ENCODE data around the gene SH3PXD2A. TPM values are rescaled to one million over a fixed set of nuclear protein-coding genes. Genes with fewer than 3 reads are reported as not detected.
A peak's percentile ranks its signal among the peaks of the same experiment; 100 is the strongest.
"Not testable (repeated sequence)": the region's sequence is repeated elsewhere in the genome, so short reads cannot be mapped to it uniquely, and the experiment has no call there.

SH3PXD2A gene
- total and polyA plus RNA-seq, 10 of the 15 experiments (the other 5 are each of a cell fraction or from before 2014, with no cell fraction given) = 0.63 to 14.0 (median 4.4) TPM

- H3K27ac ChIP-seq (ENCODE audit: control insufficient read depth, insufficient read depth); in situ Hi-C loops (cut with MboI); H3K9me3 ChIP-seq (replicated peaks; ENCODE audit: control insufficient read depth, insufficient read depth, low read length); FAIRE-seq; H3K27me3 ChIP-seq (replicated peaks in 1 of 2; ENCODE audit: control insufficient read depth in 2 of 2, insufficient read depth in 2 of 2, low read length in 1 of 2); DNase-seq (ENCODE audit: low read depth, low spot score); H3K79me2 ChIP-seq (ENCODE audit: control insufficient read depth, insufficient read depth, low read length); H3K36me3 ChIP-seq (ENCODE audit: control insufficient read depth in 2 of 2, insufficient read depth in 2 of 2, low read length in 1 of 2); intact Hi-C loops (cut with micrococcal nuclease; ENCODE audit: unreplicated experiment); H4K20me1 ChIP-seq (ENCODE audit: control insufficient read depth, insufficient read depth); ATAC-seq; BruUV-seq (replicated peaks): not testable (repeated sequence)
- 95% methylated on average over 13 of the region's 13 CpGs for WGBS (ENCODE audit: insufficient coverage, insufficient replicate concordance, low lambda C conversion rate, missing lambda C conversion rate)
- SMC1A ChIA-PET (ENCODE audit: uncharacterized antibody, unreplicated experiment) = interaction anchor here (1.2 kb wide), 1 partner anchor 9 kb away, joined by 5 read pairs; no protein-coding TSS in a partner anchor
- peak overlapping the region; percentile 62; the same call in 1 of the 2 replicates for H3K4me3 ChIP-seq
- TF ChIP-seq MLLT1 (IDR thresholded peaks at IDR 0.05) = peak; percentile 89
- RAD21 ChIA-PET (ENCODE audit: unreplicated experiment) = interaction anchor here (0.5 to 1.7 kb wide), 6 partner anchors 21 to 343 kb away, joined by 3 to 5 read pairs (median 3); no protein-coding TSS in a partner anchor
- H3K9ac ChIP-seq (ENCODE audit: control insufficient read depth, insufficient read depth, low read length) = peak overlapping the region; percentile 63
- H3K4me2 ChIP-seq (ENCODE audit: control insufficient read depth, insufficient read depth) = peak overlapping the region; percentile 82
- H2AFZ ChIP-seq (ENCODE audit: control insufficient read depth, low read depth, low read length) = peak overlapping the region; percentile 91
- CTCF ChIA-PET = interaction anchor here (0.6 to 1.6 kb wide), 10 partner anchors 9 to 440 kb away, joined by 3 to 7 read pairs (median 3); no protein-coding TSS in a partner anchor
- H3K4me1 ChIP-seq (ENCODE audit: control insufficient read depth, insufficient read depth, low read length) = peaks cover 20% of the 10 kb centered on the region
- POLR2A ChIA-PET = interaction anchor here (1.5 kb wide), 1 partner anchor 13 kb away, joined by 3 read pairs; no protein-coding TSS in a partner anchor
Measured at GRCh38 chr10:103772846-103773245, 82.5 kb downstream of the SH3PXD2A start.

GRCh38 chr10:103772096-103772845 lies 83.1 kb downstream of the SH3PXD2A start:
- Histone ChIP-seq H3K27ac (ENCODE audit: control insufficient read depth, insufficient read depth) (no peak overlapping the region), H3K27me3 (replicated peaks in 1 of 2; ENCODE audit: control insufficient read depth in 2 of 2, insufficient read depth in 2 of 2, low read length in 1 of 2) (no peaks in the 10 kb centered on the region; a peak in 1 of 4 replicates), H2AFZ (ENCODE audit: control insufficient read depth, low read depth, low read length) (peak overlapping the region; percentile 91), H3K4me3 (peak overlapping the region; percentile 62; the same call in 1 of the 2 replicates), H3K9ac (ENCODE audit: control insufficient read depth, insufficient read depth, low read length) (peak overlapping the region; percentile 63), H3K9me3 (replicated peaks; ENCODE audit: control insufficient read depth, insufficient read depth, low read length) (no peaks in the 10 kb centered on the region; the same call in 2 of the 3 replicates), H3K4me2 (ENCODE audit: control insufficient read depth, insufficient read depth) (peak overlapping the region; percentile 82), H3K79me2 (ENCODE audit: control insufficient read depth, insufficient read depth, low read length) (no peaks in the 10 kb centered on the region), H3K36me3 (ENCODE audit: control insufficient read depth in 2 of 2, insufficient read depth in 2 of 2, low read length in 1 of 2) (no peaks in the 10 kb centered on the region), H3K4me1 (ENCODE audit: control insufficient read depth, insufficient read depth, low read length) (peaks cover 16% of the 10 kb centered on the region), H4K20me1 (ENCODE audit: control insufficient read depth, insufficient read depth) (no peaks in the 10 kb centered on the region)
- intact Hi-C loops (cut with micrococcal nuclease; ENCODE audit: unreplicated experiment) (no loop called here), in situ Hi-C loops (cut with MboI) (no loop called here)
- no peak for DNase-seq (ENCODE audit: low read depth, low spot score)
- POLR2A ChIA-PET = interaction anchor here (1.5 kb wide), 1 partner anchor 13 kb away, joined by 3 read pairs; no protein-coding TSS in a partner anchor
- FAIRE-seq = no peak
- WGBS (ENCODE audit: insufficient coverage, insufficient replicate concordance, low lambda C conversion rate, missing lambda C conversion rate) = 7% methylated on average over 28 of the region's 28 CpGs
- CTCF ChIA-PET = interaction anchor here (0.6 to 1.6 kb wide), 10 partner anchors 9 to 441 kb away, joined by 3 to 7 read pairs (median 3); no protein-coding TSS in a partner anchor
- BruUV-seq (replicated peaks) = no TSS peak
- SMC1A ChIA-PET (ENCODE audit: uncharacterized antibody, unreplicated experiment) = interaction anchor here (1.2 kb wide), 1 partner anchor 10 kb away, joined by 5 read pairs; no protein-coding TSS in a partner anchor
- peak; percentile 82 for ATAC-seq
- RAD21 ChIA-PET (ENCODE audit: unreplicated experiment) = interaction anchor here (0.5 to 1.7 kb wide), 7 partner anchors 20 to 343 kb away, joined by 3 to 5 read pairs (median 3); no protein-coding TSS in a partner anchor
- TF ChIP-seq IRF3 (IDR thresholded peaks at IDR 0.05) (no peak), YBX1 (IDR thresholded peaks at IDR 0.05) (no peak), RCOR1 (conservative IDR thresholded peaks at IDR 0.05; ENCODE audit: low read depth, low read length) (no peak), NR2F1 (conservative IDR thresholded peaks at IDR 0.05) (0 out of 2 replicates have a peak, but pooled peaks have one; percentile 14), MYB (IDR thresholded peaks at IDR 0.05; ENCODE audit: borderline replicate concordance, low read depth, low read length) (no peak), SMAD5 (IDR thresholded peaks at IDR 0.05; ENCODE audit: low read depth) (no peak), SMARCA5 (IDR thresholded peaks at IDR 0.05) (no peak)

Data from GM12878 (cell line).